DMS153 treated with DMSO at 0.1 percent for 48 hours (cell line): ENCODE results near the gene FOXL2.
A peak's percentile ranks its signal among the peaks of the same experiment; 100 is the strongest.
"Not testable (repeated sequence)": the region's sequence is repeated elsewhere in the genome, so short reads cannot be mapped to it uniquely, and the experiment has no call there.

Experiments used
- DNase-seq: peaks from one replicate; lab custom pipeline; 2025; ENCODE audit not compliant: unreplicated experiment; lab: John Stamatoyannopoulos, UW

The FOXL2 gene

DNA sequence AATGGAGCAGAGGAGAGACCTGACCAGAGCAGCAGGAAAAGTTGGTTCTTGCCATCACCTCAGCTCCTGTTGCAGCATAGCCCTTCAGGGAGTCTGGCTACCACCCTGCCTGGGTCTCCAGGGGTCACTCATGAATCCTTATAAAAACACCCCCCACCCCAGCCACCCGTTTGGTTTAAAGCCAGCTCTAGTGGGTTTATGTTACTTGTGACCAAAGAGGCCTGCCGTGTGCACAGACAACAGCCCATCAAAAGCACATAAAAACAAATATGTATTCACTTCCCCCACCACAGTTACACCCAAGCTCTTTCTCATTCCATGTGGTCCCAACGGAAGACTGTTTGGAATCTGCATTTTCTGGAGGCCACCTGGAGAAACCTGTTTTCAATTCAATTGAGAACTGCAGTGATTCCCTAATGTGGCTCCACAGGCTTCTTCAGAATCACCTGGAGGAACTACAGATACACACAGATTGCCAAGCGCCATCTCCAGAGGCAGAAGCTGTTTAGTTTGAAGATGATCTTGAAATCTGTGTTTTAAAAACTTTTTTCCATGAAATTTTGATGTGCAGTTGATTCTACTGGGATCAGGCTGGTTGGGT lies 13.8 kb downstream of the FOXL2 start:
- DNase-seq, result no peak

DNA sequence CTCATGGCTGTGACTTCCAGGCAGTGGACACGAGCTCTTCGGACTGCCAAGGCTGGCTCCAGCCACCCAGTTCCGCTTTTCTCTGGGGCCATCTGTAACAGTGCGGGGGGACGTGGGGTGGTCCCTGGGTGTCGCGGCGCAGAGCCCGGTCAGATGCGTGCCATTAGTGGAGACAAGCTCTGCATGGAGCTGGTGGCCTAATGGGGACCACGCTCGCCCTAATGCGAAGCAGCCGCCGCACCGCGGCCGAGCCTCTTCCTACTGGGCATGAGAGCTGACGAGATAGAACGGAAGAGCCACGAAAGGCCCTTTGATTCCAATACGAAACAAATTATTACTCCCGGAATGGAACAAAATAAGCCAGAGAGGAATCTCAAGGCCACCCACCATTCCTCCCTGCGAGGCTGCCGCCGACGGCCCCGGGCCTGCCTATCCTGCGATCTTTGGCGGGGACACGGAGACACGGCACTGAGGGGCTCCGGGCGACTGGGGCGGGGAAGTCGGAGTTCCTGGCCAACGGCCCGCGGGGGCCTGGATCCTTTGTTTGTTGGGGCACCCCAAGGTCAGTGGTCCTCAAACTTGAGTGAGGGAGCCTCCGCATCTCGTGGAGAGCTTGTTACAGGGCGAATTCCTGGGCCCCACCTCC lies 18.1 kb downstream of the FOXL2 start:
- no peak for DNase-seq

DNA sequence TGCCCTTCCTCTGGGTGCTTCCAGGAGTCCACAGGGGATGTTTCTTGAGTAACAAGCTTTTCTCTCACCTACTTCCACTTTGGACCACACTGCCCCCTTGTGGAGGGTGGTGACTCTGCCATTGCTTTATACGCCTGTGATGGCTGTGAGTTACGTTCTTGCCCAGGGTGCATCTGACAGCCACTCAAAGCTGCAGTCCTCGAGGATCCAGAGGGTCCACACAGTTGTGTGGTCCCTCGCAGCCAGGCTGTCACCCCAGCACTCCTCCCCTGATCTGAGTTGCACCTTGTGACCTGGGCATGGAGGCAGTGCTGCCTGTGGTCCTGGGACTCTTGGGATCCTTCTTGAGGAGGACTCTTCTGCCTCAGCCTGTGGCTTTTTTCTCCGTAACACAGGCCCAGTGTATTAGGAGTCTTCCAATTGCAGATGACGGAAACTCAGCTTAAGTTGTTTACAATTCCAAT lies 23.4 kb downstream of the FOXL2 start:
- peak; percentile 52 for DNase-seq

DNA sequence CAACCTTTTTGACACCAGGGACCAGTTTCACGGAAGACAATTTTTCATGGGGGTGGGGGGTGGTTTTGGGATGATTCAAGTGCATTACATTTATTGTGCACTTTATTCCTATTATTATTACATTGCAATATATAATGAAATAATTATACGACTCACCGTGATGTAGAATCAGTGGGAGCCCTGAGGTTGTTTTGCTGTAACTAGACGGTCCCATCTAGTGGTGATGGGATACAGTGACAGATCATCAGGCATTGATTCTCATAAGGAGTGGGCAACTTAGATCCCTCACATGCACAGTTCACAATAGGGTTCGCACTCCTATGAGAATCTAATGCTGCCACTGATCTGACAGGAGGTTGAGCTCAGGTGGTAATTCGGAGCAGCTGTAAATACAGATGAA lies 24.5 kb downstream of the FOXL2 start:
- not testable (repeated sequence) for DNase-seq

DNA sequence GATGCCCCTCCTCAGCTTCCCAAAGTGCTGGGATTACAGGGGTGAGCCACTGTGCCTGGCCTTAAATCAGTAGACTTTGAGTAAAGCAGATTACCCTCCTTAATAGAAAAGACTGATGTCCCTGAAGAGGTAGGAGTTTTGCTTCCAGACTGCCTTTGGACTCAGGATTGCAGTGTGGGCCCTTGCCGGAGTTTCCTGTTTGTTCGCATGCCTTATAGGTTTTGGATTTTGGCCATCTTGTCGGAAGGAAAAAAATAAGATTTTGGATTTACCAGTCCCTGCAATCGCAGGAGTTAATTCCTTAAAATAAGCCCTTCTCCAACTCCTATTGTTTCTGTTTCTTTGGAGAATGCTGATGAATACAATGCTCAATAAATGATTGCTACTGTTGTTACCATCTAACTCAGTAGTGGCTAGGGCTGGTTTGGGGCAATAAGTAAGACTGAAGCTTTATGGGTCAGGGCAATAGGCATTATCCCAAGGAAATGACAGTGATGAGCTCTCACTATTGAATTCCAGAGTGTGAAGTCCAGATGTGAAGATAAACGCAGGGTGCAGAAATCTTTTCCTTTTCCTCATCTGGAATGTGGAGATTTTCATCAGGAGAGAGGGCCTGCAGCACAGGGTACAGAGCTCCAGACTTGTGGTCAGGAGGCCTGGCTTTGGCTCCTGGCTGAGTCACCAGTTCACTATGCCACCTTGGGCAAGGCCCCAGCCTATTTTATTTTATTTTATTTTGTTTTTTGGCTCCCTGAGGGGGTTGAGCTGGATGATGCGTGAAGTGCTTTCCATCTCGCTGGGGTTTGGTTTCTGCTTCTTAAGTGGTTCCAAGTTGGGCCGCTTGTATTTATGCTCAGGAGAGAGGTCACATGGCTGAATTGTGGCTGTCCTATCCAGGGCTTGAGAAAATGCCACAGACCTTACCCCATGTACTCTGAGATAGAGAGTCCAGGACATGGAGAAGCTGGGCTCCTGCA lies 25.3 kb downstream of the FOXL2 start:
- DNase-seq, result no peak

DNA sequence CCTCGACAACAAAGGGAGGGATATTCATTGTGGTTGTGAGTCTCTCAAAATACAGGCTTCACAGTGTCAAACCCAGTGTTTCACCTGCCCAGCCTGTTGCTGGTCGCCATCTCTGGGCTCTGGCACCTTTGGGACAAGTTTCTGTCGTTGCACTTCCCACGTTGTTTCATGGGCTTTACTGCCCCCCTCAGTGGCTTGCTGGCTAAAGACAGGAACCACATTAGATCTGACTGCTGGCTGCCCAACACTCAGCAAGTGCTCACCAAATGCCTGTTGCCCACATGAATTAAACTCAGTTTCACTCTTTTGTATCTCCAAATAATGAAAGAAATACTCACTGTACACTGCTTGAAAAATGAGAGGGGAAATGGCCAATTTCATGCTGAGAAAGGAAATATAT lies 27.6 kb downstream of the FOXL2 start:
- DNase-seq, result no peak

DNA sequence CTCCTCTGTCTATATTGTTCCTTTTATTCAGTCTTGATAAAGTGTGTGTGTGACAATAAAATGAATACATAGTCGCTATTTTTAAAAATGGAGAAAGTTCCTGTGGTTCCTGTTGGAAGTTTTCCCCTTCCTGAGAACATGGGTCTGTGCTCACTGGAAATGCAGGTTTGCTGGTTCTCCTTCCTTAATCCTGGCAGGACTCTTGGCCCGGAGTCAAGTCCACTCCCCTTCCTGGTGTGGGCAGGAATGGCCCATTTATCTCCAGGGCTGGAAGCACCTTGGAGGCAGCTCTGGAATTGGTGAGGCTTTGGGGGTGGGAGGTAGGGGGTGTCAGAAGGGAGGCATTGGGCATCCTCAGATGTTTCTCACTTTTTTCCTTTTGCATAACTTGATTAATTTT lies 30.1 kb downstream of the FOXL2 start:
- DNase-seq, result no peak

DNA sequence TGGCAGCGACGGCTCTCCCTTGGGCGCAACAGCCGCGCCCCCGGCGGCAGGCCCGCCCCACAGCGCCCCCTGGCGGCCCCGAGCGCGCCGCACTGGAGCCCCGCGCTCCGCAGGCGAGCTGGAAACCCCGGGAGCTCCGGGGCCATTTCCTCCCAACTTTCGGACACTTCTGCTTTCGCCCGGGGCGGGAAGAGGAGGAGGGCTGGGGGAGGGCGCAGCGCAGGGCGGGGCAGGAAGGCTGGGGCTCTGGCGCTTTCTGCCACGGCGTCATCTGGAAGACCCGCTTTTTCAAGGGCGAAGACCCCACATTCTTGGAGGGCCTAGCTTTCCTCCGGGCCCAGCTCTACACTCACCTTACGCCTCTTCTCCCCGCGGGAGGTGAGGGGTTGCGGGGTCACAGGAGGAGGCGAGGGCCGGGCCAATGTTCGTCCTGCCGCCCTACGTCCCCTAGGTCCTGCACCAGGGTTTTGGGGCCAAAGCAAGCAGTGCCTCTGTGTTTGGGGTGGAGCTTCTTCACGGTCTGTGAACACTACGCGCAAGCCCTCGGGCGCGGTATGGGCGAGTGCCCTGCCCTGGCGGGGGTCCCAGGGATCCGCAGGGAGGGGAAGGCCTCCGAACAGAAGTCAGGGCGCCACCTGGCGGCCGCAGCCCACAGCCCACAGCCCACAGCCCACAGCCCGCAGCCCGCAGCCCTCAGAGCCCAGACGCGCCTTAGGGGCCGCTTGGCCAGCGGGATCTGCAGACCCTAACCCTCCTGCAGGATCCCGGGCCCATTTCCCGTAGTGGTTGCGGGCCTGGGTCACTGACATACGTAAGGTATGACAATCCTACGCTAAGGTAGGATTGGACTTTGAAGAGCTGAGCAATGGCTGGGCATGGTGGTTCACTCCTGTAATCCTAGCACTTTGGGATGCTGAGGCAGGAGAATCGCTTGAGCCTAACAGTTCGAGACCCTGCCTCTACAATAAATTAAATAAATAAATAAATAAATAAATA lies 31.1 kb downstream of the FOXL2 start:
- DNase-seq, result peak; percentile 57

DNA sequence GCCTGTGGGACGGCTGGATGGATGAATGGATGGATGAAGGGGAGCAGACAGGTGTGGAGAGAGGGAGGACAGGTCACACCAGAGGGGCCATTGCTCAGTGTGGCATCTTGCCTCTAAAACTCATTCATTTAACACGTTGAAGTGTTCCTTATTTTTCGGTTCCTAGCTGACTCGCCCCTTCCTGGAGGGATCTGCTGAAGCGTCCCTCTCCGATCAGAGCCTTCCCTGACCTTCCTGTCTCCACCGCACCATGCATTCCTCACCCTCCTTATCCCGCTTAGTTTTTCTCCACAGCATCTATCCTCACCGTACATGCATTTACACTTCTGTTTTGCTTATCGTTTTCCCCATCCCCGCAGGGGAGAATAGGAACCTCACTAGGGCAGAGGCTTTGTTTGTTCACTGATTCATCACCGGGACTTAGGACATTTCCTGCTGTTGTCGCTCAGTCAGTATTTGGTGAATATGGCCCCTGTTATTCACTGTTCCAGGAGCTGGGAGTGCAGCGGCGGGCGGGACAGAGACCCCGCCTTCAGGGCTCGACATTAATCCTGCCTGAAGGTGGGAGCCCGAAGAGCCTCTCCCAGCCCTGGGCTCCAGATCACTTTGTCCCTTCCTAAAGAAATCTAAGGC lies 32.0 kb downstream of the FOXL2 start:
- no peak for DNase-seq

DNA sequence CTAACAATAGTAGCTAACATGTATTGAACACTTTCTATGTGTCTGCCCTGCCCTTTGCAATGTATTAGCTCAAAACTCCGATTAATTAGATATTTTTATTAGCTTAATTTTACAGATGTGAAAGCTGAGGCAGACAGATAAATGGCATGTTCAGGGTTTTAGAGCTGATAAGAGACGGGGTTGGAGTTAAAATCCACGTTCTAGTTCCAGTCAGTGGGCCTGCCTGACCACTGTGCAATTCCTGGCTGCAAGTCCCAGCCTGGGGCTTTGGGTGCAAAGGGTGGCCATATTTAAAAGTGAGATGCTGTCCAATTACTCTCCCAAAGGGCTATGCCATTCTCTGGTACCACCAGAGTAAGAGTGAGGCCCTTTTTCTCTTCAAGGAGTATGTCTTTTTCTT lies 33.2 kb downstream of the FOXL2 start:
- no peak for DNase-seq

DNA sequence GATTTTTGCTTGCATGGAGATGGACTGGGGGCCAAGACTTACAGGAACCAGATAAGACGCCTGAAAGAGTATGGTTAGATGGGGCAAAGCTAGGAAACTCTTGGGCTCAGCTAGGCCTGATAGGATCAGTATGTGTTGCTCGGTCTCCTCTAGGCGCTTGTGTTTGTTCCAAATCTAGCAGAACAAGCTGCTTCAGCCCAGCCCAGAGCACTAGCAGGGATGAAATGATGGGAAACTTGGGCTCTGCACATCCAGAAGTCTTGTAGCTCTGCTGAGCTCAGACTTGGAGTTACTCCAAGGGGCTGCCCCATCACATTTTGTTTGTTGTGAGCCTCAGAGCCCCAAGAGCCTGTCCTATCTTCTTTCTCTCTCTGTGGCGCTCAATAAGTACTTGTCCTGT lies 34.7 kb downstream of the FOXL2 start:
- DNase-seq, result no peak

DNA sequence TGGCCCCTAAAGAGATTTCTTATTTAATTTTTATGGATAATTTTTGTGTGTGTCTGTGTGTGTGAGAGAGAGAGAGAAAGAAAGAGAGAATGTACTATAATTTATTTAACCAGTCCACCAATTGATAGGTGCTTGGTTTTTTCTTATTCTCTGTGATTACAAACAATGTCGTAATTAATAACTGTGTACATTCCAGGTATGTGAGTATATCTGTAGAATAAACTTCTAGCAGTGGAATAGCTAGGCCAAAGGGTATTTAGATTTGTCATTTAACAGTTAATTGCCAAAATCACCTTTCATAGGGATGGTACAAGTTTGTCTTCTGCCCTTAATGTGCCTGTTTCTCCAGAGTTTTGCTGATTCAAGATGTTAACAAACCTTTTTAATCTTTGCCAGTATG lies 35.3 kb downstream of the FOXL2 start:
- no peak for DNase-seq

DNA sequence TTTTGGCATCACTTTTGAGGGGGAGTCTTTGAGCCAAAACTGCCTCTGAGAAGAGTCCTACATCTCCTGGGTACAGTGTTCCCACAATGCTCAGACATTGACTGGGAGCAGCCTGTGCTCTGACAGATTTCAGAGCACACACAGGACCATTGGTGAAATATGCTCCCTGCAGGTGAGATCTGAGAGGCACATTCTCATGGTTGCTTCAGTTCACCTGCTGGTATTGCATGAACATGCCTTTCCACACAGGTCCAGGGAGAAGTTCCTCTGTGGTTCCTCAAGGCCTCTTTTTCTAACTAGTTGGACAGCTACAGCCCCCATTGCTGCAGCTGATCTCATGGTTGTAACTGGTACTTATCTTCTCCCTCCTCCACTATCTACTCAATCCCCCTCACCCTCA lies 37.0 kb downstream of the FOXL2 start:
- no peak for DNase-seq

DNA sequence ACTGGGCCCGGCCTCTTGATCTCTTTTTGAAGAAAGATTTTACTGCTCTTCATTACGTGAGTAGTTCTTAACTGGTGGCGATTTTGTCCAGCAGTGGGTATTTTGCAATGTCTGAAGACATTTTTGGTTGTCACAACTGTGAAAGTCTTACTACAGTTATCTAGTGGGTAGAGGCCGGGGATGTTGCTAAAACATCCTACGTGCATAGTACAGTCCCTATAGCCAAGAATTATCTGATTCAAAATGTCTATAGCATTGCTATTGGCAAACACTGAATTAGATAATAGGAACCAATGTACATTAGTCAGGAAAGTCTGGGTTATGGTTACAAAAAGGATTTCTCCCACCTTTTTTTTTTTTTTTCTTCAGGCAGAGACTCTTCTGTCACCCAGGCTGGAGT lies 38.1 kb downstream of the FOXL2 start:
- DNase-seq, result no peak

DNA sequence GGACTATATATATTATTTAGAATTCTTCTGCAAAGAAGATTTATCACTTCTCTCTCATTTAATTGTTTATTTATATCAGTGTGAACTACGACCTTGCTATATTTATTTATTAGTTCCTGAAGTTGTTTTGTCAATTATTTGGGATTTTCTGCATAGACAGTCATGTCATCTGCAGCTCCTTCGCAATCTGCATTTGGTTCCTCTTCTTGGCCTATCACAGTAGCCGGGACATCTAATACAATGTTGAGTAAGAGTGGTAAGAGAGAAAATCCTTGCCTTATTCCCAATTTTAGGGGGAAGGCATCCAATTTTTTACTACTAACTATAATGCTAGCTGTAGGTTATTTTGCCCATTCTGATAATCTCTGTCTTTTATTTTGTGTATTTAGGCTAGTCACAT lies 39.4 kb downstream of the FOXL2 start:
- no peak for DNase-seq

DNA sequence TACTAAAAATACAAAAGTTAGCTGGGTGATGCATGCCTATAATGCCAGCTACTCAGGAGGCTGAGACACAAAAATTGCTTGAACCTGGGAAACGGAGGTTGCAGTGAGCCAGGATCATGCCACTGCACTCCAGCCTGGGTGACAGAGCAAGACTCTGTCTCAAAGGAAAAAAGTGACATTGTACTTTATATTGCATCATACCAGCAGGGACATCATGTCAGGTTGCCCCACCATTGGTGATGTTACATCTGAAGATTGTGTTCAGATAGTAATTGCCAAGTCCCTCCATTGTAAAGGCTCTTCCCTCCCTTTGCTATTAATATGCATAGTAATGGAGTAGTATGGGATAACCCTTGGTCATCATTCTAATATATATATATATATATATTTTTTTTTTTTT lies 44.8 kb downstream of the FOXL2 start:
- no peak for DNase-seq

DNA sequence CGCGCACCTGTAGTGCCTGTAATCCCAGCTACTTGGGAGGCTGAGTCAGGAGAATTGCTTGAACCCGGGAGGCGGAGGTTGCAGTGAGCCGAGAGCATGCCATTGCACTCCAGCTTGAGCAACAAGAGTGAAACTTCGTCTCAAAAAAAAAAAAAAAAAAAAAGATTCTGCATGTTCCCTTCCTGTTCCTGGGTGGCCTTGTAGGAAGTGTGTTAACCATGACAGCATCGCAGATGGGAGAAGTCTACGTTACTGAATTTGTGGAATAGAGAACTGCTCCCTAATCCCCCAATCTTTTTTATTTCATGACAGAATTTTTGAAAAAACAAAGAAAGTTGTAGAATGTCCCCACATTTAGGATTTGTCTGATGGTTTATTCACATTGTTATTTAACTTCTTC lies 45.4 kb downstream of the FOXL2 start:
- no peak for DNase-seq

DNA sequence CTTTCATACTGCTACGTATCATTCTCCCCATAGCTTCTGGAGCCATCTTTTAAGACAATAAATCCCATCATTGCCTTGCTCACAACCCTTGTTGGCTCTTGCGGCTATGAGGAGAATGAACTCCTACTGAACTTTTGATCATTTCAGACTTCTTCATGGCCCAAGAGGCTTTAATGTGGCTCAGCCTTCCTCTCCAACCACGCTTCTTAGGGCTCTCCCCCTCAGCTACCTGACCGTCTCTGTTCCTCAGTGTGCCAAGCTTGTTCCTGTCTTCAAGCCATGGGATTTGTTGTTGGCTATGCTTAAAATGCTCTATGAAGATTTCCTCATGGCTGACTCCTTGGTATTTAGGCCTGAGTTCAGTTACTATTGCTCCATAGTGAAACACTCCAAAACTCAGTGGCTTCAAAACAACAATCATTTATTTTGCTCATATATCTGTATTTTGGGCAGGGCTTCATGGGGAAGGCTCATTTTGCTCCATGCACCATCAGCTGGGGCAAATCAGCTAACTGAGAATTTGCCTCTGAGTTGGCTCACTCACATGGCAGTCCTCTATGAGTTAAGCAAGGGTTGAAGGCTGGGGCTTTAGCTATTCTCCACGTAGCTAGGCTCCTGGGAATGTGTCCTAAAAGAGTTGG lies 47.5 kb downstream of the FOXL2 start:
- DNase-seq, result no peak

DNA sequence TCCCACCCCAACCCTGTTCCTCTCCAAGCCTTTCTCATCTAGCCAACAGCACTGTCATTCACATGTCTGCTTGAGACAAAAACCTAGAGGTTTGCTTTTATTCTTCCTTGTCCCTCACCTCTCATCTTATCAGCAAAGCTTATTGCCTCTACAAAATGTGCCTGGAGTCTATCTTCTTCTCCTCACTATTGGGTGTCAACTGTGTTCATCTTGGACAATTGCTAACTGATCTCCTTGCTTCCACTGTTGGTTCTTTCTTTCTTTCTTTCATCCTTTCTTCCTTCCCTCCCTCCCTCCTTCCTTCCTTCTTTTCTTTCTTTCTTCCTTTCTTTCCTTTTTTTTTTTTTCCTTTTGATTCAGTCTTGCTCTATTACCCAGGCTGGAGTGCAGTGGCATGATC lies 48.2 kb downstream of the FOXL2 start:
- DNase-seq, result no peak

DNA sequence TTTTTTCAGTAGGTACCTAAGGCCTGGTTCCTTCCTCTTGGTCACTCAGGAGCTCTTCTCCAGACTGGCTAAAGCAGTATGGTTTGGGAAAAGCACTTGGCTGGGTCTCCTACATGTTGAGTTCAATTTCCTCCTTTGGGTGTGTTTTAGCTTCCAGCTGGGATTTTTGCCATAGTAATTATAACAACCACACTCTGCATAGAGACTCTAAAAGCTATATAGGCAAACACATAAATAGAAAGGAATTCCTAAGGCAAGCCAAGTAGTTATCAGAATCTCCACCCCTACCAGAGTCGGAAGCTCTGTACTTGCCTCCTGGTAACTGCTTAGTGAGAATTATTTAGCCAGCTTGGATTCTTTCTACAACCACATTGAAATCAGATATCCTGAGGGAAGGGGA lies 48.6 kb downstream of the FOXL2 start:
- DNase-seq, result no peak
